ENCODE data around the gene IL1RAPL1.

The IL1RAPL1 gene

DNA sequence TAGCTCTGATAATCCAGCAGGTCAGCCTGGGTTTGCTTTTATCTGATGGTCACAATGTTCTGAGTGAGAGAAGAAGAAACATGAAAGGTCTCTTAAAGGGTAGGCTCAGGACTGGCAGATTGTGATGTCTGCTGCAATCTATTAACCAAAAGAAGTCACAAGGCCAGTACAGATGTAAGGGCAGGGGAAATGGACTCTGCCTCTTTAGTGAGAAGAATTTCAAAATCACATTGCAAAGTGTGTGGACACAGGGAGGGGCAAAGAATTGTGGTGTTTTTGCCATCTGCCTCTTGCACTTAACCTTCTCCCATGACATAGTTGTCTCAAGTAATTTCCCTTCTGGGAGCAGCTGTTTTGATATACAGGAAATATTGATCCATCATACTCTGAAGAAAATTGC is 40.9 kb downstream of the IL1RAPL1 start:
- Histone ChIP-seq H3K9me3 (ENCODE audit: control insufficient read depth, insufficient read depth, low read length) (no peaks in the 10 kb centered on the region), H3K9ac (ENCODE audit: low read depth, low read length) (no peak overlapping the region), H3K4me3 (ENCODE audit: low read depth, low read length) (no peak overlapping the region), H3K27me3 (ENCODE audit: control insufficient read depth, insufficient read depth, low read length) (peaks cover 65% of the 10 kb centered on the region), H3K4me1 (ENCODE audit: control insufficient read depth, insufficient read depth, low read length) (peaks cover 9% of the 10 kb centered on the region), H3K36me3 (ENCODE audit: control insufficient read depth, insufficient read depth, low read length) (no peaks in the 10 kb centered on the region)

GRCh38 chrX:28638775-28639174 is 51.5 kb downstream of the IL1RAPL1 start:
- no peak overlapping the region for H3K4me3 ChIP-seq (ENCODE audit: low read depth, low read length)
- no peaks in the 10 kb centered on the region for H3K36me3 ChIP-seq (ENCODE audit: control insufficient read depth, insufficient read depth, low read length)
- no peaks in the 10 kb centered on the region for H3K27me3 ChIP-seq (ENCODE audit: control insufficient read depth, insufficient read depth, low read length)
- no peak overlapping the region for H3K9ac ChIP-seq (ENCODE audit: low read depth, low read length)
- H3K4me1 ChIP-seq (ENCODE audit: control insufficient read depth, insufficient read depth, low read length) = peaks cover 22% of the 10 kb centered on the region
- no peaks in the 10 kb centered on the region for H3K9me3 ChIP-seq (ENCODE audit: control insufficient read depth, insufficient read depth, low read length)

GRCh38 chrX:28639451-28639850 is 52.2 kb downstream of the IL1RAPL1 start:
- H3K9me3 ChIP-seq (ENCODE audit: control insufficient read depth, insufficient read depth, low read length) = no peaks in the 10 kb centered on the region
- H3K4me1 ChIP-seq (ENCODE audit: control insufficient read depth, insufficient read depth, low read length) = peaks cover 25% of the 10 kb centered on the region
- H3K36me3 ChIP-seq (ENCODE audit: control insufficient read depth, insufficient read depth, low read length) = no peaks in the 10 kb centered on the region
- H3K4me3 ChIP-seq (ENCODE audit: low read depth, low read length) = no peak overlapping the region
- no peaks in the 10 kb centered on the region for H3K27me3 ChIP-seq (ENCODE audit: control insufficient read depth, insufficient read depth, low read length)
- no peak overlapping the region for H3K9ac ChIP-seq (ENCODE audit: low read depth, low read length)

DNA sequence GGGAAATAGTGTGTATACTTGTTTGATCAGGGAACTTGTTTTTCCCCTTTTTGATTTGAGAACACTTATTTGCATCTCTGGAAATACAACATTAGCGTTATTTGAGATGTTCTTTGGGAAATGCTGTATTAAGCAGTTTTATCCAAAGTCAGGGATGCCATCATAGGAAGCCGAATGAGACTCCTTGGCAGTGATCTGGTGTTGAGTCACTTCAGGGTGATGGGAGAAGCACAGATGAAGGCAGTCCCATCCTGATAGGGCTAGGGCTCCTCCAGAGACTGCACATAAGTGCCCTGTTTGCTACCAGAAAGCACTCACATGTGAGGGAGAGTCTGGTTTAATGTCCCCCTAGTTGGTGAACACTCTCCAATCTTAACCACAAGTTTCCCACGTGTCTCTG is 62.3 kb downstream of the IL1RAPL1 start:
- H3K4me1 ChIP-seq (ENCODE audit: control insufficient read depth, insufficient read depth, low read length) = peaks cover under 1% of the 10 kb centered on the region
- no peak overlapping the region for H3K9ac ChIP-seq (ENCODE audit: low read depth, low read length)
- no peak overlapping the region for H3K4me3 ChIP-seq (ENCODE audit: low read depth, low read length)
- H3K27me3 ChIP-seq (ENCODE audit: control insufficient read depth, insufficient read depth, low read length) = peaks cover under 1% of the 10 kb centered on the region
- no peaks in the 10 kb centered on the region for H3K9me3 ChIP-seq (ENCODE audit: control insufficient read depth, insufficient read depth, low read length)
- H3K36me3 ChIP-seq (ENCODE audit: control insufficient read depth, insufficient read depth, low read length) = no peaks in the 10 kb centered on the region

GRCh38 chrX:28651186-28651585 is 63.9 kb downstream of the IL1RAPL1 start:
- H3K9me3 ChIP-seq (ENCODE audit: control insufficient read depth, insufficient read depth, low read length) = no peaks in the 10 kb centered on the region
- H3K36me3 ChIP-seq (ENCODE audit: control insufficient read depth, insufficient read depth, low read length) = no peaks in the 10 kb centered on the region
- peaks cover 2% of the 10 kb centered on the region for H3K27me3 ChIP-seq (ENCODE audit: control insufficient read depth, insufficient read depth, low read length)
- no peaks in the 10 kb centered on the region for H3K4me1 ChIP-seq (ENCODE audit: control insufficient read depth, insufficient read depth, low read length)
- H3K4me3 ChIP-seq (ENCODE audit: low read depth, low read length) = no peak overlapping the region
- H3K9ac ChIP-seq (ENCODE audit: low read depth, low read length) = no peak overlapping the region

DNA sequence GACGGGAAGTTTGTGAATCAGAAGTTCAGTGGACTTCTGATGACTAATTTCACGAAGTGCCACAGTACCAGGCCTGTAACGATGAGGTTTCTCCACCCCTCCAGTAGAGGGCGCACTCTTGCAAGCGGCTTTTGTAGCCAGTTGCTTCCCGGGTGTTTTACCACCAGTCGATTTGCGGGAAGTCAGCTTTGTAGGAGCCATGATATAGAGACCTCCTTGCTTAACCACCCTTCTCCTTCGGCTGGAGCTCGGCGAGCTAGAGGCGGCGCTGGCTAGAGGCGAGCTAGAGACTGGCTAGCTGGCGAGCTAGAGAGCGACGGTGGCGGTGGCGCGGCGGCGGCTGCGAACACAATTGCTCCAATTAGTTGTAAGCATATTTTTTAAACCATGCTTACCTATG is 72.0 kb downstream of the IL1RAPL1 start:
- Histone ChIP-seq H3K36me3 (ENCODE audit: control insufficient read depth, insufficient read depth, low read length) (no peaks in the 10 kb centered on the region), H3K27me3 (ENCODE audit: control insufficient read depth, insufficient read depth, low read length) (peaks cover 48% of the 10 kb centered on the region), H3K4me3 (ENCODE audit: low read depth, low read length) (no peak overlapping the region)

DNA sequence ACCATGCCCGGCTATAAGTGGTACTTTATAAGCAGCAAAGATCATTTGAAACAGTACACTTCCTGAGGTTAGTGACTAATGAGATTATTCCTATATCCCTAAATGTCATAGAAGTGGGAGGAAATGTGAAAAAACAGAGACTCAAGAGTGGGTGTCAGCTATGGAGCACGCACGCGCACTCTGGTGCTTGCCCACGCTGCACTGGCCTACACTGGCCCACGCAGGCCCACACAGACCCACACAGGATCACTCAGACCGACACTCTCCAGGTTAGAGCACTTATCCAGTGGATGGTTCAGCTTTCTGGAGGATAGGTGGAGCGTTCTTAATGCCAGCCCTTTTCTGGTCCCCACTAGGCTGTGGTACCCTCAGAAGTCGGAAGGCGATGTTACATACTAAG is 78.5 kb downstream of the IL1RAPL1 start:
- H3K4me1 ChIP-seq (ENCODE audit: control insufficient read depth, insufficient read depth, low read length) = no peaks in the 10 kb centered on the region
- peaks cover 23% of the 10 kb centered on the region for H3K27me3 ChIP-seq (ENCODE audit: control insufficient read depth, insufficient read depth, low read length)
- H3K9me3 ChIP-seq (ENCODE audit: control insufficient read depth, insufficient read depth, low read length) = no peaks in the 10 kb centered on the region
- no peaks in the 10 kb centered on the region for H3K36me3 ChIP-seq (ENCODE audit: control insufficient read depth, insufficient read depth, low read length)
- no peak overlapping the region for H3K4me3 ChIP-seq (ENCODE audit: low read depth, low read length)
- no peak overlapping the region for H3K9ac ChIP-seq (ENCODE audit: low read depth, low read length)

More for the DNA sequence above, 72.0 kb downstream of the IL1RAPL1 start:
- no peak overlapping the region for H3K9ac ChIP-seq (ENCODE audit: low read depth, low read length)
- H3K9me3 ChIP-seq (ENCODE audit: control insufficient read depth, insufficient read depth, low read length) = no peaks in the 10 kb centered on the region
- no peaks in the 10 kb centered on the region for H3K4me1 ChIP-seq (ENCODE audit: control insufficient read depth, insufficient read depth, low read length)

GRCh38 chrX:28668303-28668702 is 81.1 kb downstream of the IL1RAPL1 start:
- H3K4me1 ChIP-seq (ENCODE audit: control insufficient read depth, insufficient read depth, low read length) = no peaks in the 10 kb centered on the region
- H3K27me3 ChIP-seq (ENCODE audit: control insufficient read depth, insufficient read depth, low read length) = peaks cover 4% of the 10 kb centered on the region
- no peaks in the 10 kb centered on the region for H3K36me3 ChIP-seq (ENCODE audit: control insufficient read depth, insufficient read depth, low read length)
- no peaks in the 10 kb centered on the region for H3K9me3 ChIP-seq (ENCODE audit: control insufficient read depth, insufficient read depth, low read length)
- H3K9ac ChIP-seq (ENCODE audit: low read depth, low read length) = no peak overlapping the region
- no peak overlapping the region for H3K4me3 ChIP-seq (ENCODE audit: low read depth, low read length)

- Histone ChIP-seq H3K27me3 (ENCODE audit: control insufficient read depth, insufficient read depth, low read length) (peaks cover 3% of the 10 kb centered on the region), H3K9me3 (ENCODE audit: control insufficient read depth, insufficient read depth, low read length) (no peaks in the 10 kb centered on the region), H3K4me3 (ENCODE audit: low read depth, low read length) (no peak overlapping the region), H3K9ac (ENCODE audit: low read depth, low read length) (no peak overlapping the region), H3K36me3 (ENCODE audit: control insufficient read depth, insufficient read depth, low read length) (no peaks in the 10 kb centered on the region), H3K4me1 (ENCODE audit: control insufficient read depth, insufficient read depth, low read length) (no peaks in the 10 kb centered on the region)
Observed at GRCh38 chrX:28668957-28669356, 81.7 kb downstream of the IL1RAPL1 start.

DNA sequence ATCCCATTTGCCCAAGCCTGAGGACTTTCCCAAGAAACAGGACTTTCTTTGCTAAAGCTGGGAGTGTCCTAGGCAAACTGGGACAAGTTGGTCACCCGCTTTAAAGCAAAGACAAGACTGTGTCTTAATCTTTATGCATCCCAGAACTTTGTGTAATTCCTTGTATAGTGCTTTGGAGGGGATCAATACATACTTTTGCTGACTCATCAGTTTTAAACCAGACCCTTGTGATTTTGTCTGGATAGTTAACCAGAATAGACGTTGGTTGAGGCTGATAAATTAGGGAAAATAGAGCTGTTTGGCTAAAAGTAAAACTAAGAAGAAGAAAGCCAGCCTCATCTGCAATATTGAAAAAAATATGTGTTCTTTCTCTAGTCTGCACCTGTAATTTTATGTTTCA is 82.8 kb downstream of the IL1RAPL1 start:
- no peaks in the 10 kb centered on the region for H3K9me3 ChIP-seq (ENCODE audit: control insufficient read depth, insufficient read depth, low read length)
- H3K27me3 ChIP-seq (ENCODE audit: control insufficient read depth, insufficient read depth, low read length) = no peaks in the 10 kb centered on the region
- H3K36me3 ChIP-seq (ENCODE audit: control insufficient read depth, insufficient read depth, low read length) = no peaks in the 10 kb centered on the region
- no peaks in the 10 kb centered on the region for H3K4me1 ChIP-seq (ENCODE audit: control insufficient read depth, insufficient read depth, low read length)
- H3K9ac ChIP-seq (ENCODE audit: low read depth, low read length) = no peak overlapping the region
- H3K4me3 ChIP-seq (ENCODE audit: low read depth, low read length) = no peak overlapping the region

DNA sequence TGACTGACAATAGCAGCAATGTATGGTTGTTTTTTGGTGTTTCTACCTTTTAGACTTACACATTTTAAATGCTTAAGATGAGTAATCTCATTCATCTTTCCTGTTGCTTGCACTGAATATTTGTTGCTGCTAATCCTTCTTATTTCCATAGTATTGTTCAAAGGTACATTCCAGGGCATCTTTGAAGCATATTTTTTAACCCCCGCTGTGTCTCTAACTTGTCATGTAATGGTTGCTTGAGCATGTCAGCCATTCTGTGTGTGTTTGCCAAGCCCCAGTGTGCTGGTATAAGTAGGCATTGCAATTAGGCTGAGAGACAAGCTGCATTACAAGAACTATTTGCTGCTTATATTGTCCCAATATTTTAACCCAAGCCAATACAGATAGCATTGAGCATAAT is 87.9 kb downstream of the IL1RAPL1 start:
- H3K27me3 ChIP-seq (ENCODE audit: control insufficient read depth, insufficient read depth, low read length) = no peaks in the 10 kb centered on the region
- no peak overlapping the region for H3K4me3 ChIP-seq (ENCODE audit: low read depth, low read length)
- H3K36me3 ChIP-seq (ENCODE audit: control insufficient read depth, insufficient read depth, low read length) = no peaks in the 10 kb centered on the region
- no peaks in the 10 kb centered on the region for H3K4me1 ChIP-seq (ENCODE audit: control insufficient read depth, insufficient read depth, low read length)
- H3K9me3 ChIP-seq (ENCODE audit: control insufficient read depth, insufficient read depth, low read length) = no peaks in the 10 kb centered on the region
- no peak overlapping the region for H3K9ac ChIP-seq (ENCODE audit: low read depth, low read length)

GRCh38 chrX:28693101-28693500 is 105.9 kb downstream of the IL1RAPL1 start:
- no peak overlapping the region for H3K9ac ChIP-seq (ENCODE audit: low read depth, low read length)
- no peak overlapping the region for H3K4me3 ChIP-seq (ENCODE audit: low read depth, low read length)
- H3K27me3 ChIP-seq (ENCODE audit: control insufficient read depth, insufficient read depth, low read length) = no peaks in the 10 kb centered on the region
- no peaks in the 10 kb centered on the region for H3K36me3 ChIP-seq (ENCODE audit: control insufficient read depth, insufficient read depth, low read length)
- H3K4me1 ChIP-seq (ENCODE audit: control insufficient read depth, insufficient read depth, low read length) = no peaks in the 10 kb centered on the region
- H3K9me3 ChIP-seq (ENCODE audit: control insufficient read depth, insufficient read depth, low read length) = no peaks in the 10 kb centered on the region

- no peaks in the 10 kb centered on the region for H3K36me3 ChIP-seq (ENCODE audit: control insufficient read depth, insufficient read depth, low read length)
- no peak overlapping the region for H3K9ac ChIP-seq (ENCODE audit: low read depth, low read length)
- no peak overlapping the region for H3K4me3 ChIP-seq (ENCODE audit: low read depth, low read length)
- H3K4me1 ChIP-seq (ENCODE audit: control insufficient read depth, insufficient read depth, low read length) = no peaks in the 10 kb centered on the region
- H3K27me3 ChIP-seq (ENCODE audit: control insufficient read depth, insufficient read depth, low read length) = no peaks in the 10 kb centered on the region
- no peaks in the 10 kb centered on the region for H3K9me3 ChIP-seq (ENCODE audit: control insufficient read depth, insufficient read depth, low read length)
Observed at GRCh38 chrX:28697732-28698131, 110.5 kb downstream of the IL1RAPL1 start.
